Memory B cell (primary cell): ENCODE measurements around the gene SLC5A2.
"Not testable (repeated sequence)": the region's sequence is repeated elsewhere in the genome, so short reads cannot be mapped to it uniquely, and the experiment has no call there.

ENCODE experiments used
- ATAC-seq: fragments of 150-1000 bp; cut with Tn5 transposase; 2 replicates; pipeline ENCODE4 v1.10.0; 2021; ENCODE audit warnings: low read depth, mild to moderate bottlenecking, moderate library complexity
- DNase-seq, 2 donors: peaks; one replicate each; pipeline ENCODE4 v3.0.0; 2022; ENCODE audit warnings: low spot score in 2 of 2
- H3K27ac Mint-ChIP-seq: one replicate; pipeline ENCODE4 v1.8.0; 2022; ENCODE audit warnings: mild to moderate bottlenecking, moderate library complexity, mixed read lengths
- H3K27me3 Mint-ChIP-seq: one replicate; pipeline ENCODE4 v1.8.0; 2022; ENCODE audit warnings: mixed read lengths
- H3K36me3 Mint-ChIP-seq: one replicate; pipeline ENCODE4 v1.8.0; 2022; ENCODE audit warnings: mild to moderate bottlenecking, mixed read lengths
- H3K4me1 Mint-ChIP-seq: one replicate; pipeline ENCODE4 v1.8.0; 2022; ENCODE audit warnings: mixed read lengths
- H3K4me3 Mint-ChIP-seq: one replicate; pipeline ENCODE4 v1.8.0; 2022; ENCODE audit warnings: mild to moderate bottlenecking, moderate library complexity, mixed read lengths
- H3K9me3 Mint-ChIP-seq: one replicate; pipeline ENCODE4 v1.8.0; 2022; ENCODE audit warnings: mixed read lengths

The SLC5A2 gene

DNA sequence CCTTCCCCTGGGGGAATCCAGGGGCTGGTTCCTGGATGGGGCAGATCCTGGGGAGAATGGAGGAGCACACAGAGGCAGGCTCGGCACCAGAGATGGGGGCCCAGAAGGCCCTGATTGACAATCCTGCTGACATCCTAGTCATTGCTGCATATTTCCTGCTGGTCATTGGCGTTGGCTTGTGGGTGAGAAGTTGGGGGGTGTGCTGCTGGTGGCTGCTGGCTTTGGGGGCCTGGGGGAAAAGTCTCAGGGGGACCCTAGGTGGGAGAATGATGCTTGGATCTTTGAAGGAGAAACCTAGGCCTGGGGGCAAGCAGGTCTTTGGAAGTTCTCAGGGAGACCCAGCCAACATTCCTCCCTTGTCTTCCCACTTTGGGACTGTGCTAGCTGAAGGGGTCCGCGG lies at the start of gene SLC5A2:
Gene SLC5A2 (plus strand): TSS at position 43 of the 400 bp plus-strand sequence. CDS start 14 bp downstream, at position 57.
- Mint-ChIP-seq H3K27me3 (peaks cover 11% of the 10 kb centered on the region), H3K27ac (no peak within 1 kb of the TSS), H3K4me3 (no peak within 1 kb of the TSS), H3K4me1 (peaks cover 4% of the 10 kb centered on the region), H3K36me3 (no peaks in the 10 kb centered on the region), H3K9me3 (no peaks in the 10 kb centered on the region)
- ATAC-seq (no peak), DNase-seq (no peak)

DNA sequence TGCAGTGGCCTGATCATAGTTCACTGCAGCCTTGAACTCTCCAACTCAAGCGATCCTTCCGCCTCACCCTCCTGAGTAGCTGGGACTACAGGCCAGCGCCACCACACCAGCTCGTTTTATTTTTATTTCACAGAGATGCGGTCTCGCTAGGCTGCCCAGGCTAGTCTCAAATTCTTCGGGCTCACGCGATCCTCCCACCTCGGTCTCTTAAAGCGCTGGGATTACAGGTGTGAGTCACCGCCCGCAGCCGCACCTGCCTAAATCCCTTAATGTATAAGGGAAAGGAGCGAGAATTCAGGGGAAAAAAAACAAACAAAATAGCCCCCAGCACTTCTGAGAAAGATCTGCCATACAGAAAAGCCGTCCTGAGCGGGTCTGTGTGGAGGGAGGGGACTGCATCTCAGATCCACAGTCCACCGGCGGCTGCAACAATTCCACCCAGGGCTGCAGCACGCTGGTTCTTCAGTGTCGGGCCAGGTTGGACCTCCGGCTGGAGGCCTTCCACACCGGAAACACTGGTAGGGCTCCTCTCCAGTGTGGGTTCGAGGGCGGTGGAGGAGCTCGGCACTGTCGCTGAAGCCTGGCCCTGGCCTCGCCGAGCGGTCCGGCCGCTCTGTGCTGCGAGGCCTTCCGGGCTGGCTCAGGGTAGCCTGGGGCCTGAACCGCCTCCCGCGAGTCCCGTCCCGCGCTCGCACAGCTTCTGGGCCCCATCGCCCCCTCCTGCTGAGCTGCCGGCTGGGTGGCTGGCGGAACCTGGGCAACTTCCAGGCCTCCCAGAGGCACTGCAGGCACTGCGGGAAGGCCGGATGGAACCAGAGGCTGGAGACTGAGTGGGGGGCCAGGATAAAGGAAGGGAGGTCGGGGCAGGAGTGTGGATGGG lies 47.3 kb upstream of the SLC5A2 start:
- no peak for ATAC-seq
- Mint-ChIP-seq H3K4me3 (no peak overlapping the region), H3K27me3 (no peaks in the 10 kb centered on the region), H3K9me3 (no peaks in the 10 kb centered on the region), H3K36me3 (no peaks in the 10 kb centered on the region), H3K4me1 (peaks cover 12% of the 10 kb centered on the region), H3K27ac (no peak overlapping the region)
- DNase-seq, result no peak

DNA sequence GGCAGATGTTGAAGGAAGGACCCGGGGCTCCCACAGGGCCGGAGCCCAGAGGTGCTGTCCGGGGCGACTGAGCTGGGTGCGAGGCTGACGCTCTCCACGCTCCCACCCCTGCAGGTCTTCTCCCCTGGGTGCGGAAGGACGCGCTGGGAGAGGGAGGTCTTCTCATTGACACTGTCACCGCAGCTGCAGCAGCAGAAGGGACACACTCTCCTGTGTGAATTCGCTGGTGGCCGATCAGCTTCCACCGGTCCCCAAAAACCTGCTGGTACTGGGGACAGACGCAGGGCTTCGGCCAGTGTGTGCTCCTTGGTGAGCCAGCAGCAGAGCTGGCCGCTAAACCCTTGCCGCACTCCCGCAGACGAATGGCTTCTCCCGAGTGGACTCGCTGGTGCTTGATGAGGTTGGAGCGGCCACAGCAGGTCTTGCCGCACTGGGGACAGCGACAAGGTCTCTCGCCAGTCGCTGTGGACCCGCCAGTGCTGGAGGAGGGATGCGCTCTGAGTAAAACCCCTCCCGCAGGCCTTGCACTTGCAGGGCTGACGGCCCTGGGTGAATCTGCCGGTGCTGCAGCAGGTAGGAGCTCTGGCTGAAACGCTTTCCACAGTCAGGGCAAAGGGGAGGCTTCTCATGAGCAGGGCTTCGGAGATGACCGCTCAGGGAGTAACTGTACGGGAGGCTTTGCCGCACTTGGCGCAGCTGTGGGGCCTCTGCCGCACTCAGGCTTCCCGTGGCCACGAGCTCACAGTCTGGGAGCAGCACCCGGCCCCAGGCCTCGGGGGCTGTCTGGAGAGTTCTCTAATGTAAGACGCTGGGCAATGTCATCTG lies 46.5 kb upstream of the SLC5A2 start:
- H3K27me3 Mint-ChIP-seq, result peaks cover 2% of the 10 kb centered on the region
- H3K27ac Mint-ChIP-seq, result no peak overlapping the region
- no peak for DNase-seq
- ATAC-seq, result no peak
- no peak overlapping the region for H3K4me3 Mint-ChIP-seq
- no peaks in the 10 kb centered on the region for H3K36me3 Mint-ChIP-seq
- peaks cover 15% of the 10 kb centered on the region for H3K4me1 Mint-ChIP-seq
- no peaks in the 10 kb centered on the region for H3K9me3 Mint-ChIP-seq

DNA sequence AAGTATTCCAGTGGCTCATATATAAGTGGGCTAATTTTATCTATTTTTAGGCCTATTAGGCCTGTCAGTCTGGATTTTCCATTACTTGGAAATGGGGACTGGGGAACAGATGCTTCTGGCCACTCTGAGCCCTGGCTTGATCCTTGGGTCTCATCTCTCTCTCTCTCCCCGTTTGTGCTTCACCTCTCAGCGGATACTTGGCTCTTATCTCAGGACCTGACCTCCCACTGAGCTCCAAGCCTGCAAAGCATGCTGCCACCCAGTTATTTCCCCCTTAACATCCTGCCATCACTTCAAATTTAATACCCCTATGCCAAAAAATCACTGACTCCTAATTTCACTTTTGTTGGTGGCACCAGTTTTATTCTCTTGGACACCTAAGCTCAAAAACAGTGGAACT lies 44.5 kb upstream of the SLC5A2 start:
- Mint-ChIP-seq H3K9me3 (no peaks in the 10 kb centered on the region), H3K36me3 (no peaks in the 10 kb centered on the region), H3K4me1 (peaks cover 19% of the 10 kb centered on the region), H3K27me3 (peaks cover 4% of the 10 kb centered on the region), H3K27ac (no peak overlapping the region), H3K4me3 (no peak overlapping the region)
- no peak for ATAC-seq
- DNase-seq, result no peak

DNA sequence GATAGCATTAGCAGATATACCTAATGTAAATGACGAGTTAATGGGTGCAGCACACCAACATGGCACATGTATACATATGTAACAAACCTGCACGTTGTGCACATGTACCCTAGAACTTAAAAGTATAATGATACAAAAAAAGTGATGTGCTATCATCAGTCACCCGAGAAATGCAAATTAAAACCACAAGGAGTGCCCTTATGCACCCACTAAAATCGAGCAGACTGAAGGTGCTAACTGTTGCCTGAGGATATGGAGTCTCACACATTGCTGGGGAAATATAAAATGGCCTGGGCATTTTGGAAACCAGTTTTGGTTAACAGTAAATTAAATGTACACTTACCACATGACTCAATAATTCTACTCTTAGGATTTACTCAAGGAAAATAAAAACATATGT lies 43.9 kb upstream of the SLC5A2 start:
- peak; percentile 74 for ATAC-seq
- not testable (repeated sequence) for H3K27me3 Mint-ChIP-seq, H3K36me3 Mint-ChIP-seq, H3K9me3 Mint-ChIP-seq, H3K27ac Mint-ChIP-seq, H3K4me3 Mint-ChIP-seq
- peak in 1 of 2 donors; percentile 31 for DNase-seq
- peaks cover 19% of the 10 kb centered on the region for H3K4me1 Mint-ChIP-seq

DNA sequence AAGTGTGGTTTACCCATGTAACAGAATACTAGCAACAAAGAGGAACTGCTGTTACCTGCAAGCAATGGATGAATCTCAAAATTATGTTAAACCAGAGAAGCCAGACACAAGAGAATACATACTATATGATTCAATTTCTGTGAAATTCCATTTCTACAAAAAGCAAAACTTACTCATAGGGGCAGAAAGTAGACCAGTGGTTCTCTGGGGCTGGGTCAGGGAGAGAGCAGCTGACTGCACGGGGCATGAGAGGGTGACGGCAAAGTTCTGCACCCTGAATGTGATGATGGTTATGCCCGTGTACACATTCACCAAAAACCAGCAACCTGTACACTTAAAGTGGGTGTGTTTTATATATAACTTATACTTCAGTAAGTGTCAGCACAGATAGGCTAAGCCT lies 43.4 kb upstream of the SLC5A2 start:
- no peak overlapping the region for H3K27ac Mint-ChIP-seq
- H3K36me3 Mint-ChIP-seq, result no peaks in the 10 kb centered on the region
- no peak for DNase-seq
- peaks cover 4% of the 10 kb centered on the region for H3K27me3 Mint-ChIP-seq
- ATAC-seq, result no peak
- peaks cover 19% of the 10 kb centered on the region for H3K4me1 Mint-ChIP-seq
- no peak overlapping the region for H3K4me3 Mint-ChIP-seq
- H3K9me3 Mint-ChIP-seq, result no peaks in the 10 kb centered on the region

DNA sequence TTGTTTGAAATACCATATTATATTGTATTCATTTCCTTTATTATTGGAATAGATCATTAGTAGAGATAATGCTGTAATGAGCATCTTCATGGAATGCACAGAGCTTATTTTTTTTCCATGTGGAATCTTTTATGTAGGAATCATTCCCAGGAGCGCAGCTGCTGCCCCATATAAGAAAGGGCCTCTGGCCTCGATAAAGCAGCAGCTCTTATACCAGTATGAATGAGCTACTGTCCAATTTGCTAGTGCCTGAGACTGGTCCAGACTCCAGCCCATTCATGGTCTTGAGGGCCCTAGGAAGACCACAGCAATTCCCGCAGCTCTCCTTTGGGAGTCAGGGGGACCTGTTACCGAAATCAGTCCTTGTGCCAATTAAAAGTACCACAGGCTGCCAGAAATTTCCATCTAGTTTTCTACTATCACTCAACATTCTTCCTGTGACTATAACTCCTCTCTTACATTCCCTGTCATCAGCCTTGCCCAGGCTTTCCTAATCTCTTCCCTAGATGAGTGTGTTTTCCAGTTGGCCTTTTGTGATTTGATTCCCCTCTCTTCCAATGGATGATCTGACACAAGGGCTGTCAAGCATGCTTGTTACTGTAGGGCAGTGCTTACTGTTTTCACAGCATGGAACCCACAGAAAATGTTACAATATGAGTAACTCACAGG lies 42.3 kb upstream of the SLC5A2 start:
- peaks cover 4% of the 10 kb centered on the region for H3K27me3 Mint-ChIP-seq

DNA sequence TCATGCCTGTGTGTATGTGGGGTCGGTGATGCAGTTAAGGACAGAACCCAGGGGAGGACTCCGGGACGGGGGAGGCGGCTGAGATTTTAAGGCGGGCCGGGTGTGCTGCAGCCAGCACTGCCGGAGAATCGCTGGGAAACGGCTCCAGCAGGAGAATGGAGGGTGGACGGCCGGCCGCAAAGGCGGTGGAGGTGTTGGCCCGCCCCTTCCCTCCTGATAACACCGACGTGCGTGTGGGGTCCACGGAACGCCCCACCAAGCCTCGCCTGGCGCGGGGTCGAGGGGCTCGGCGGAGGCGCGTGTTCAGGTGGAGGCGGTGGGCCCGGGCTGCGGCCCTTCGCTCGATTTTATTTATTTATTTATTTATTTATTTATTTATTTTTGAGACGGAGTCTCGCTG lies 41.0 kb upstream of the SLC5A2 start:
- Mint-ChIP-seq H3K27ac (peak overlapping the region; percentile 66), H3K4me3 (peak overlapping the region; percentile 76), H3K36me3 (no peaks in the 10 kb centered on the region), H3K9me3 (no peaks in the 10 kb centered on the region), H3K4me1 (peaks cover 19% of the 10 kb centered on the region), H3K27me3 (peaks cover 4% of the 10 kb centered on the region)
- ATAC-seq (no peak), DNase-seq (no peak)

More for the DNA sequence above, 42.3 kb upstream of the SLC5A2 start:
- H3K4me1 Mint-ChIP-seq, result peaks cover 19% of the 10 kb centered on the region
- no peak for ATAC-seq
- no peak overlapping the region for H3K4me3 Mint-ChIP-seq
- no peak overlapping the region for H3K27ac Mint-ChIP-seq
- H3K9me3 Mint-ChIP-seq, result no peaks in the 10 kb centered on the region
- H3K36me3 Mint-ChIP-seq, result no peaks in the 10 kb centered on the region
- no peak for DNase-seq

DNA sequence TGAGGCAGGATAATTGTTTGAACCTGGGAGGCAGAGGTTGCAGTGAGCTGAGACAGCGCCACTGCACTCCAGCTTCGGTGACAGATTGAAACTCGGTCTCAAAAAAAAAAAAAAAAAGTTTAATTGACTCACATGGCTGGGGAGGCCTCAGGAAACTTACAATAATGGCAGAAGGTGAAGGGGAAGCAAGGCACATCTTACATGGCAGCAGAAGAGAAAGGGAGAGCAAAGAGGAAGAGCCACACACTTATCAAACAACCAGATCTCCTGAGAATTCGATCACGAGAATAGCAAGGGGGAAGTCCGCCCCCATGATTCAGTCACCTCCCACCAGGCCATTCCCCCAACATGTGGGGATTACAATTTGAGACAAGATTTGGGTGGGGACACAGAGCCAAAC lies 37.0 kb upstream of the SLC5A2 start:
- H3K27me3 Mint-ChIP-seq, H3K27ac Mint-ChIP-seq, DNase-seq, H3K4me1 Mint-ChIP-seq, ATAC-seq, H3K4me3 Mint-ChIP-seq, H3K9me3 Mint-ChIP-seq, H3K36me3 Mint-ChIP-seq: not testable (repeated sequence)

DNA sequence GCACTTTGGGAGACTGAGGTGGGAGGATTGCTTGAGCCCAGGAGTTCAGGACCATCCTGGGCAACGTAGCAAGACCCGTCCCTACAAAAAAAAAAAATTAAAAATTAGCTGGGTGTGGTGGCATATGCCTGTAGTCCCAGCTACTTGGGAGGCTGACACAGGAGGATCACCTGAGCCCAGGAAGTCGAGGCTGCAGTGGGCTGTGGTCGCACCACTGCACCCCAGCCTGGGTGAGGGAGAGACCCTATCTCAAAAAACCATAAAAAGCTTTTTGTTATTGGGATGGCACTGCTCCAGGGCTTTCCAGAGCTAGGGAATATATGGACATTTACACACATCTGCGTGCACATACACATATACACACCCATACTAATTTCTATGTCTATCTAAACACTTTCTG lies 31.7 kb upstream of the SLC5A2 start:
- no peak for ATAC-seq
- peak overlapping the region; percentile 48 for H3K27ac Mint-ChIP-seq
- no peaks in the 10 kb centered on the region for H3K9me3 Mint-ChIP-seq

DNA sequence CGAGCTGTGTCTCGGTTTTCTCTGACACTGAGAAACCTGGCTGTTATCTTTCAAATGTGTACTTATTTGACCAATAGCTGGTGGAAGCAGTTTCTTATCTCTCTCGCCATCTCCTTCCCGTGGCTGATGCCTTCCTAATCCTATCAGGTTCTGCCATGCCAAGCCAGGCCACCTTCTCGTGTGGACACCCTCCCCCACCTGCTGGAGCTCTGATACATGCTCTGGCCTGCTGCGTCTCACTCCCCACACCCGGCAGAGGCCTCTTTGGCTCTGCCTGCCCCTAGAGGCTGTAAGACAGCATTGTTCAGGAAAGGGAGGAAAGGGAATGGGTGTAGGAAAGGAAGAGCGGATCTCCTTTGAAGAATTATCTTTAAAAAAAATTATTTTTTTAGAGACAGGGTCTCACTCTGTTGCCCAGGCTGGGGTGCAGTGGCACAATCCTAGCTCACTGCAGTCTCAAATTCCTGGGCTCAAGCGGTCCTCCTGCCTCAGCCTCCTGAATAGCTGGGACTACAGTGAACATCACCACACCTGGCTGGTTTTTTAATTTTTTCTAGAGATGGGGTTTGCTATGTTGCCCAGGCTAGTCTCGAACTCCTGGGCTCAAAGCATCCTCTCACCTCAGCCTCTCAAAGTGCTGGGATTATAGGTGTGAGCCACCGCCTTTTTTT lies 31.1 kb upstream of the SLC5A2 start:
- Mint-ChIP-seq H3K27me3 (no peaks in the 10 kb centered on the region), H3K27ac (peak overlapping the region; percentile 6), H3K9me3 (no peaks in the 10 kb centered on the region), H3K4me3 (no peak overlapping the region), H3K4me1 (peaks cover 18% of the 10 kb centered on the region), H3K36me3 (peaks cover 3% of the 10 kb centered on the region)
- DNase-seq, result no peak
- ATAC-seq, result no peak

More for the DNA sequence above, 31.7 kb upstream of the SLC5A2 start:
- no peak for DNase-seq
- no peaks in the 10 kb centered on the region for H3K27me3 Mint-ChIP-seq
- H3K36me3 Mint-ChIP-seq, result peaks cover 3% of the 10 kb centered on the region
- peaks cover 18% of the 10 kb centered on the region for H3K4me1 Mint-ChIP-seq
- no peak overlapping the region for H3K4me3 Mint-ChIP-seq

DNA sequence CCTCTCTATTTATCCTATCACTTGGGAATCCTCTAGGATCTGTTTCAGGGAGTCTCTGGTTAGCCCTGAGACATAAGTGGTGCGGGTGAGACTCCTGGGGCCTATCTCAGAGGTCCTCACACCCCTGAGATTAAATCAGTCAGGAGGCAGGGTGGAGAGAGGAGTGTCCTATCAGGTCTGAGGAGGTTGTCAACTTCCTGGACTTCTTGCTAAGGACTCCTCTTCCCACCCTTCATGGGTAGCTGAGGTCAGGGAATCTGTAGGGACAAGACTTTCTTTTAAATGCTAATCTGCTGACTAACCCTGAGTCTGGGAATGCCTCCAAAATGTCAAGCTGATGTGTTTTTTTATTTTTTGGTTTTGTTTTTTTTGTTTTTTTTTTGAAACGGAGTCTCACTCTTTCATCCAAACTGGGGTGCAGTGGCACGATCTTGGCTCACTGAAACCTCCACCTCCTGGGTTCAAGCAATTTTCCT lies 30.3 kb upstream of the SLC5A2 start:
- Mint-ChIP-seq H3K4me1 (peaks cover 18% of the 10 kb centered on the region), H3K36me3 (peaks cover 3% of the 10 kb centered on the region), H3K27ac (no peak overlapping the region), H3K4me3 (no peak overlapping the region), H3K9me3 (no peaks in the 10 kb centered on the region), H3K27me3 (no peaks in the 10 kb centered on the region)
- DNase-seq (no peak), ATAC-seq (no peak)
